Femur (tissue), 1 donor: ENCODE data around the gene FUT7.
"Not testable (repeated sequence)": the region's sequence is repeated elsewhere in the genome, so short reads cannot be mapped to it uniquely, and the experiment has no call there.

Source experiments
- DNase-seq: peaks from one replicate; pipeline ENCODE4 v3.0.0-alpha.2; 2017

The FUT7 gene

GRCh38 chr9:137066096-137066861, 34.4 kb upstream of the FUT7 start:
- DNase-seq: no peak

GRCh38 chr9:137065336-137065967, 33.6 kb upstream of the FUT7 start:
- no peak for DNase-seq

- no peak for DNase-seq
Measured at GRCh38 chr9:137064880-137065164, 32.9 kb upstream of the FUT7 start.

- DNase-seq: peak; percentile 75
Measured at GRCh38 chr9:137064027-137064879, 32.4 kb upstream of the FUT7 start.

- no peak for DNase-seq
Measured at GRCh38 chr9:137063311-137064026, 31.6 kb upstream of the FUT7 start.

GRCh38 chr9:137062798-137063197, 30.9 kb upstream of the FUT7 start:
- not testable (repeated sequence) for DNase-seq

GRCh38 chr9:137062384-137062783, 30.5 kb upstream of the FUT7 start:
- DNase-seq: no peak

- DNase-seq: no peak
Measured at GRCh38 chr9:137058521-137059234, 26.8 kb upstream of the FUT7 start.

- DNase-seq: no peak
Measured at GRCh38 chr9:137057545-137057944, 25.7 kb upstream of the FUT7 start.

GRCh38 chr9:137056739-137057415, 25.0 kb upstream of the FUT7 start:
- no peak for DNase-seq

GRCh38 chr9:137055385-137056364, 23.8 kb upstream of the FUT7 start:
- DNase-seq: peak; percentile 93

GRCh38 chr9:137054932-137055384, 23.1 kb upstream of the FUT7 start:
- no peak for DNase-seq

- no peak for DNase-seq
Measured at GRCh38 chr9:137053944-137054931, 22.4 kb upstream of the FUT7 start, which contains the start of gene ENTPD2. Gene ENTPD2, minus strand, starts transcription at chr9:137054061. Its CDS starts 64 bp downstream, at chr9:137053997.

GRCh38 chr9:137052998-137053943, 21.4 kb upstream of the FUT7 start:
- DNase-seq: no peak

GRCh38 chr9:137052293-137052692, 20.4 kb upstream of the FUT7 start:
- DNase-seq: no peak

GRCh38 chr9:137051145-137051724, 19.3 kb upstream of the FUT7 start:
- no peak for DNase-seq

- DNase-seq: no peak
Measured at GRCh38 chr9:137050570-137050969, 18.7 kb upstream of the FUT7 start.
